Colon (tissue), 2 donors: ENCODE measurements around the gene MTREX.

Experiments used
- FAIRE-seq: peaks from 2 replicates; lab custom pipeline; 2012; peaks lifted over from hg19 to GRCh38; lab: Jason Lieb, UNC
- donor health status: control.
- donor health status: control.

The MTREX gene

DNA sequence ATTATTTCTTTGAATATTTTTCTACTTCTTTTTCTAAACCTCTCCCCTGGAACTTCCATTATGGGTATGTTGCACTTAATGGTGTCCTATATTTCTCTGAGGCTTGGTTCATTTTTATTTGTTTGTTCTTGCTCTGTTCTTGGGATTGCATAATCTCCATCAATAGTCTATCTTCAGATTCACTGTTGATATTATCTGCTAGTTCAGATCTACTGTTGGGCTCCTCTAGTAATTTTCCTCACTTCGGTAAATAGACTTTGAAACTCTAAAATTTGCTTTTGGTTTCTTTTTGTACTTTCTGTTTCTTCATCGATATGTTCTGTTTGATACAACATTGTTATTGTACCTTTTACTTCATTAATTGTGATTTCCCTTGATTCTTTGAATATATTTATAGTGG, 76.3 kb downstream of the MTREX start:
- peak; percentile 84 for FAIRE-seq

GRCh38 chr5:55385227-55385626, 77.4 kb downstream of the MTREX start:
- no peak for FAIRE-seq

- FAIRE-seq = no peak
Observed at GRCh38 chr5:55385846-55386245, 78.1 kb downstream of the MTREX start.

DNA sequence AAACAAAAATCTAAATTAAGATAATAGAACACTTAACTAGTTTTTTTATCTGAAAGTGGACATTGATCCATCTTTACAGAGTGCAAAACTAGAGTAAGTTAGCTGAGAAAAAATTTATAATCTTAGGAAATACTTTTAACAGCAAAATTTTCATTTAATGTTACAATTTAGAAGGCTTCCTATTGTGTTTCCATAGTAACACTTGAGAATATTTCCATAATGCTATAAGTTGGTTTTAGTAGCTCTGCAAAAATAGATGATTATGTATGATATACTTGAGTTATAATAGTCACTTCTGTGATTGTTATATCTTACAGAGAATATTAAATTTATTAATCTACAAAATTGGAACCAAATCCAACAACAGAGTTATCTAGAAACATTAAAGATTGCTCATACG, 78.6 kb downstream of the MTREX start:
- peak; percentile 28 for FAIRE-seq

DNA sequence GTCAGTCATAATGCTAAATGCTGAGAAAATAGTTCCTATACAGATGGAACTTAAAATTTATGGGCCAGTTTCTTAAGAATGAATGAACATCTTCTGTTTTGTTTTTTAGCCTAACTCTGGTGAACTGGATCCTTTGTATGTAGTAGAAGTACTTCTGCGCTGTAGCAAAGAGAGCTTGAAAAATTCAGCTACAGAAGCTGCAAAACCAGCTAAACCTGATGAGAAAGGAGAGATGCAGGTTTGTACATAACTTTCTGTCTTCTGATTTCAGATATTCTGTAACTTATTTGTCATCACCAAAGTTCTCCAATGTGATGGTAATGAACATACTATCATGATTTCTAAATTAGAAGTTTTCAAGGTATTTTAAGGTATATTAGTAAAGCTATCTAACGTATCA, 80.1 kb downstream of the MTREX start:
- FAIRE-seq = no peak

- no peak for FAIRE-seq
Observed at GRCh38 chr5:55391707-55392106, 83.9 kb downstream of the MTREX start.

DNA sequence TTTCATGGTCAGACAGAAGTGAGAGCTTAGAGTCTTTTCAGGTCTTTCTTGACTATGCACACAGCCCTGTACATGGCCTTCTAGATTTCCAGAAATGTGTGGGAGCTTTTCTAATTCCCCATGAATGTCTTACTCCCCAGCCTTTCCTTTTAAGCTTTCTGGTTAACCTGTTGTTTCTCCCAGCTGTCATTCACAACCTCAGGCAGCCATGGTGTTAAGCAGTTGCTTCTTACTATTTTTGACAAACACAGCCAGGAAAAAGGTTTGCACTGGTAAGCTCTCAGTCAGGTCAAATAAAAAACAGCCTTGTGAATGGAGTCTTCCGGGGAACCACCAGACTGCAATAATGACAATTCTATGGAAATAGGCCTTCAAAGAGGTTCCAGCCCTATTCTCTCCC, 84.9 kb downstream of the MTREX start:
- FAIRE-seq = no peak

DNA sequence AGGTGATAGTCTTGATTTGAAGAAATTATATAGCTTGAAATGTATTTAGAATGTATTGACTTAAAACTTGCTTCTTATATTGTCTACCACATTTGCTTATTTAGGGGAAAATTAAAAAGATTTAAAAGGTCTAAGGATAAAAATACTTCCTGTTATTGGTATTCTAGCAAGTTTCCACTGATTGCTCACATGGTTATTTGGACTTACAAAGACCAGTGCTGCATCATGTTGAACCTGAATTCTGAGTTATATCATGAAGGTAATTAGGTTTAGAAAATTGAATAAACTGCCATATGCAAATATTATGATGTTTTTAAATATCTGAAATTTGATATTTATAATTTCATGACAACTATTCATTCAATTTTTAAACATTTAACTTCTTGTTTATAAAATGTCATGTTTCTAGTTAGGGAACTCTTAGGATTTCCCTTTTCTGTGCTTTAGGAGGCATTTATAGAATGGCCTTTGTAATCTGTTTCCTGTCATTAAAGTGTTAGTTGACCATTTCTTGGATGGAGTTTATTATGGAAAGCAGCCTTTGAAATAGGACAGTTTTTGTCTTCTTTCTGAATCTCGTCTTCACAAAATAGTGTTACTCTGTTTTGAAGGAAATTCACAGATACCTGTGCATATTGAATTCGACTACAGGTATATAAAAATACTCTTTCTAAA, 85.8 kb downstream of the MTREX start:
- FAIRE-seq = no peak

GRCh38 chr5:55402199-55402598, 94.4 kb downstream of the MTREX start:
- FAIRE-seq = no peak

DNA sequence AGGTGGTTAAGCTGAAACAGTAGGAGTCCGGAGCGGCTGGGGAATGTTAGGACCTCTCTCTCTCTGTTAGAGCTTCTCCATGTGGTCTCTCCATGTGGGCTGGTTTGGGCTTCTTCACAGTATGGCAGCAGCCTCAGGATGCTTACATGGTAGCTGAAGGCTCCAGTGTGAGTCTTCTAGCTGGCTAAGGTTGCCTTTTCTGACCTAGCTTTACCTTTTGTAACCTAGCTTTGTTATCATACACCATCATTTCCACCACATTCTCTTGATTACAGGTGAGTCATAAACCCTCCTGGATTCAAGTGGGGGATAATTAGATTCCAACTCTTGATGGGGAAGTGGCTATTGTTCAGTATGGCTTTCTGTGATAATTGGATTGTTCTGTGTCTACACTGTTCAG, 98.5 kb downstream of the MTREX start:
- no peak for FAIRE-seq

DNA sequence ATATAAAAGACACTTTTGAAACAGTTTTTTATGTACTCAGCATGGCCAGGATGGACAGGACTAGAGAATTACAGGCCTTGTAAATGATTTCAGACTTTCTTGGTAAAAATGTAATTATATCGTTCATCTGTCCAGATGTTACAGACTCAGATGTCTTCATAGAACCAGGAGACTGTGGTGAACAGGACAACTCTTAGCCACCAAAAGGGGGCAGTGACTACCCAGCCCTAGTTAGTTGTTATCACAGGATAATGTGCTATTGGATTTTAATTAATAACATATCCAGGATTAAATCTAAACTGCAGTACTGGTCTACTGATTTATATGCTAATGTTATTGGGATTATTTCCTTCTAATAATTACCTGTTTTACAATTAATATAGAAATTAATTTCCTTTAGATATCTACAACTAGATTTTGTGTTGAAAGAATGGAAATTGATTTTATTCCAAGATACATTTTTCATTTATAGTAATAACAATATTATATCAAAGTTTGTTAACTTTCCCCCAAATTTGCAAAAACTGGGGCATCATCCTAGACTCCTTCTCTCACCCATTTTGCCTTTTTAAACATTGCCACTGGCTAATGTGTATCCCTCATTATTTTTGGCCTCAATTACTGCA, 99.4 kb downstream of the MTREX start:
- no peak for FAIRE-seq

DNA sequence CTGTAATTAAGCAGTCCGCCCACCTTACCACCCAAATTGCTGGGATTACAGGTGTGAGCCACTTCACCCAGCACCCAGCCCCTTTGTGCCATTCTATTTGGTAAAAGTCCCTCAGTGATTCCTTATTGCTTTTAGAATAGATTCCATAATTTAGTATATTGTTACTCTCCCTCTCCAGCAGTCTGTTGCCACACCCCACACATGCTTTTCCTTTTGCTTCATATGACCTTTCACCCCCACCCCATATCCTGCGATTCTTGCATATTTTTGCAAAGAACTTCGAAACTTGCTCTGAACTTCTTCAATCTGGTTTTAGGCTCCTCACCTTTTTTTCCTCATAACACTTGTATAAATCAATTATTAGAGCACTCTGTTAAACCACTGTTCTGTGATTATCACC, 100.2 kb downstream of the MTREX start:
- no peak for FAIRE-seq

DNA sequence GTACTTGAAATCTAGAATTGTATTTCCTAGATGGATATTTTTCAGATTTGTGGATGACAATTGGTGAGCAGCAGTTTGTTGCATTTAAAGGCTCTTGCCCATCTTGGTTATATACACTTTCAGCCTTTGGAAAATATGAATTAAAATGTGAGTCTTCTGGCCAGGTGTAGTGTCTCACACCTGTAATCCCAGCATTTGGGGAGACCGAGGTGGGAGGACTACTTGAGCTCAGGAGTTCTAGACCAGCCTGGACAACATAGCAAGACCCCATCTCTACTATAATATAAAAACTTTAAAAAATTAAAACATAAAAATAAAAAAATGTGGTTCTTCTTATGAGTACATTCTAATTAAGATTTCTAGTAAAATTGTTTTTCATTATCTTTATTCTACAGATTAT, 102.0 kb downstream of the MTREX start:
- FAIRE-seq = no peak

DNA sequence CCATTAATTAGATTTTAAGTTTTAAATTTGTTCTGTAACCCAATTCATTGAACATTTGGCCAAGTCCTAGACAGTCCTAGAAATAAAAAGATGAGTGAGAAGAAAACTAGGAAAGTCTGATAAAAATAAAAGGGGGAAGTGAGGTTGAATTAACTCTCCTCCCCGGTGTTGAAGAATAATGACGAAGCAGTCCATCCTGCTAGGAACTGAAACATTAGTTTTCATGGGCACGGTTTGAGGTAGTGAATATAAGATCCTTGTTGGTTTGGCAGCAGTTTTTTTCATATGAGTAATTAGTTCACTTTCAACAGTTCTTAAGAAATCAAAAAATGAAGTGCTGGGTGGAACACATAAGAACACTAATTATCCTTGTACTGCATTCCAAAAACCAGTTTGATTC, 103.1 kb downstream of the MTREX start:
- FAIRE-seq = no peak

DNA sequence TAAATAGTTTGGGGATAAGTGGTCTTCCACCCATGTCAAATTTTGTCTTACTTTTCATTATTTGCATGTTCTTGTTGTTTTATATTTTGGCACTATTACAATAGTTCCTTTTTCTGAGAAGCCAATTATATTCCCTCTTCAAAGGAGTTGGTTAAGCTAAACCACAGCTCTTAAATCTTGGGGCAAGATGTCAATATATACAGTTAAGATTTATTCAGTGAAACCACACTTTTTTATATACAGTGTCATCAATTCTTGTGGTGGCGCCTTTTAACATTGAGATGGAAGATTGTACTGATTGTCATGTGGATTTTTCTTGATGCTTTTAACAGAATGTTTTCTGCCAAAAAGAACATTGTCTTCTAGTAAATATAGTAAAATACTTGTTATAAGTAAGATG, 104.1 kb downstream of the MTREX start:
- no peak for FAIRE-seq

GRCh38 chr5:55413644-55414043, 105.9 kb downstream of the MTREX start:
- FAIRE-seq = no peak

DNA sequence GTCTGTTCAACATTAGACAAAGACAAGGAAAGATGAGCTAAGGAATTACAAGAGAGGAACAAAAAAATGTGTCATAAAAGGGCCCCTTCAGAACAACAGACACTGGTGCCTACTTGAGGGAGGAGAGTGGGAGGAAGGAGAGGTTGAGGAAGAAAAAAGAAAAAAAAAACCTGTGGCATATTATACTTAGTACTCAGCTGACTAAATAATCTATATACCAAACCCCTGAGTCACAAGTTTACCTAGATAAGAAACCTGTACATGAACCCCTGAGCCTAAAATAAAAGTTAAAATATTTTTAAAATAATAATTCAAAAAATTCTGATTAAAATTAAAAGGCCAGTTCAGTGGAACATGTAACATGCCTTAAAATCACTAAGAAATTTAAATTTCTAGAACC, 107.3 kb downstream of the MTREX start:
- FAIRE-seq = no peak

GRCh38 chr5:55416306-55416705, 108.5 kb downstream of the MTREX start:
- FAIRE-seq = no peak

GRCh38 chr5:55418994-55419968, 111.5 kb downstream of the MTREX start:
- FAIRE-seq = no peak

- FAIRE-seq = no peak
Observed at GRCh38 chr5:55421074-55421529, 113.3 kb downstream of the MTREX start.

DNA sequence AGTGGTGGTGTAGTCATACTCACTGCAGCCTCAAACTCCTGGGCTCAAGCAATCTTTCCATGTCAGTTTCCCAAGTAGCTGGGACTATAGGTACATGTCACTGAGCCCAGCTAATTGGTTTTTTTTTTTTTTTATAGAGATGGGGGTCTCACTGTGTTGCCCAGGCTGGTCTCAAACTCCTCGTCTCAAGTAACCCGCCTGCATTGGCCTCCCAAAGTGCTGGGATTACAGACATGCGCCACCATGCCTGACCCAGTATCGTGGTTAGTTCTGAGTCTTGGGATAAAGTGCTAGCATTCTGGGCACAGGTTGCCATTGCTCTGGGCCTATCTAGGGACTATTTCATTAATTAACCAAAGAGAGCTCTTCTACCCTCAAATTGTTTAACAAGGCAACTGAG, 118.7 kb downstream of the MTREX start:
- no peak for FAIRE-seq

DNA sequence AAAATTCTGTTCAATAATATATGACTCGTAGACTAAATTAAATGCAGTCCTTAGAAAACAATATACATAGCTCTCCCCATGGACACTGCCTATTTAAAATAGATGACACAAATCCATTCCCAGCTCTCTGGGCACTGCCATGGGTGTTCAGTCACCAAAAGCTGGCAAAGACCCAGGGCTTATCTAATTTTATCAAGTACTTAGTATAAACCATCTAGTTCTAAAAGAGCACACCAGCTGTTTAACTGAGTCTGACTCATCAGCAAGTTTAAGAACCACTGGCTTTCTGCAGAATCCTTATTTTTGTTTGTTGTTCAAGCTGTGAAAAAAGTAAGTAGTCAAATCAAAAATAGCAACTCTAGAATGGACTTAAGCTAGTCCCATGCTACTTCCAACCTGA, 119.4 kb downstream of the MTREX start:
- no peak for FAIRE-seq

GRCh38 chr5:55429221-55429612, 121.4 kb downstream of the MTREX start:
- FAIRE-seq = no peak
